ENCODE measurements around the gene SLC26A6.

DNA sequence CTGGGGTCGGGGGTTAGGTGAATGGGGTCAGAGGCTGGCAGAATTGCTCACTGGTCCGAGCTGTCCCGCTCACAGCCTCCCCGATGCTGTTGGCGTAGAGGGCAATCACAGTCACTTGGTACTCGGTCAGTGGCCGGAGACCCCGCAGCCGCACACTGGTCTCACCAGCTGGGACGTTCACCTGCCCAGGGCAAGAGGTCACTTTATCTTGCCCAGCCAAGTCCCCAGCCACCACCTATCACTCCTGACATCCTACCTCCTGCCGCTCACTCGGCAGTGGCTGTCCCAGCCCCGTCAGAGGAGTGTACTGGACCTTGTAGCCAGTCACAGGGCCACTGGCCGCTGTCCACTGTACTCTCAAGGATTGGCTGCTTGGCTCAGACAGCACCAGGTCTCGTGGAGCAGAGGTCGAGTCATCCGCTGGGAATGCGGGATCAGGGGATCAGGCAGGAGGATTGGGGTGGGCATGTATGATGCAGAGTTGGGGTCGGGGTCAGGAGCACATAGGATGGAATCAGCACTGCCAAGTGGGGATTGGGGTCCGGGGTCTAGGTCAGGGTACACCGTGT is 42.7 kb downstream of the SLC26A6 start:
- TF ChIP-seq POLR2A (IDR thresholded peaks at IDR 0.05) (no peak), EP300 (IDR thresholded peaks at IDR 0.05) (no peak), POLR2AphosphoS5 (IDR thresholded peaks at IDR 0.05) (no peak)
- TF ChIP-seq, protein P1, sequence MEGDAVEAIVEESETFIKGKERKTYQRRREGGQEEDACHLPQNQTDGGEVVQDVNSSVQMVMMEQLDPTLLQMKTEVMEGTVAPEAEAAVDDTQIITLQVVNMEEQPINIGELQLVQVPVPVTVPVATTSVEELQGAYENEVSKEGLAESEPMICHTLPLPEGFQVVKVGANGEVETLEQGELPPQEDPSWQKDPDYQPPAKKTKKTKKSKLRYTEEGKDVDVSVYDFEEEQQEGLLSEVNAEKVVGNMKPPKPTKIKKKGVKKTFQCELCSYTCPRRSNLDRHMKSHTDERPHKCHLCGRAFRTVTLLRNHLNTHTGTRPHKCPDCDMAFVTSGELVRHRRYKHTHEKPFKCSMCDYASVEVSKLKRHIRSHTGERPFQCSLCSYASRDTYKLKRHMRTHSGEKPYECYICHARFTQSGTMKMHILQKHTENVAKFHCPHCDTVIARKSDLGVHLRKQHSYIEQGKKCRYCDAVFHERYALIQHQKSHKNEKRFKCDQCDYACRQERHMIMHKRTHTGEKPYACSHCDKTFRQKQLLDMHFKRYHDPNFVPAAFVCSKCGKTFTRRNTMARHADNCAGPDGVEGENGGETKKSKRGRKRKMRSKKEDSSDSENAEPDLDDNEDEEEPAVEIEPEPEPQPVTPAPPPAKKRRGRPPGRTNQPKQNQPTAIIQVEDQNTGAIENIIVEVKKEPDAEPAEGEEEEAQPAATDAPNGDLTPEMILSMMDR (IDR thresholded peaks at IDR 0.05), result no peak
